HepG2 (cell line): ENCODE data around the gene CPPED1. TPM values are rescaled to one million over a fixed set of nuclear protein-coding genes. Genes with fewer than 3 reads are reported as not detected.

ENCODE experiments used
- BCL6 ChIP-seq: IDR thresholded peaks from 2 replicates; pipeline ENCODE4 v1.6.1; 2016; ENCODE audit warnings: missing genetic modification reagents, missing compliant biosample characterization
- FOXA3 ChIP-seq: IDR thresholded peaks from 2 replicates; pipeline ENCODE4 v1.6.1; 2016; ENCODE audit warnings: missing genetic modification reagents, missing compliant biosample characterization
- HNRNPLL ChIP-seq: fragments of 200-400 bp; formaldehyde crosslinking; IDR thresholded peaks from 2 replicates; pipeline ENCODE4 v1.6.1; 2017; ENCODE audit warnings: mild to moderate bottlenecking, low read depth, low read length; ENCODE audit not compliant: poor library complexity, severe bottlenecking
- KAT7 ChIP-seq: IDR thresholded peaks from 2 replicates; pipeline ENCODE4 v1.6.1; 2018; ENCODE audit warnings: borderline replicate concordance, missing compliant biosample characterization
- MTF1 ChIP-seq: sonication (generic); formaldehyde crosslinking; IDR thresholded peaks from 2 replicates; pipeline ENCODE4 v1.5.0; 2020; ENCODE audit warnings: missing genetic modification reagents
- PHF21A ChIP-seq: sonication (generic); formaldehyde crosslinking; IDR thresholded peaks from 2 replicates; pipeline ENCODE4 v1.5.0; 2020; ENCODE audit warnings: mild to moderate bottlenecking, missing genetic modification reagents
- XBP1 ChIP-seq: sonication (generic); formaldehyde crosslinking; IDR thresholded peaks from 2 replicates; pipeline ENCODE4 v1.5.0; 2020; ENCODE audit warnings: missing genetic modification reagents
- ZBTB21 ChIP-seq: sonication (generic); formaldehyde crosslinking; IDR thresholded peaks from 2 replicates; pipeline ENCODE4 v1.4.0; 2020; ENCODE audit warnings: missing genetic modification reagents
- ZIK1 ChIP-seq: sonication (generic); formaldehyde crosslinking; IDR thresholded peaks from 2 replicates; pipeline ENCODE4 v1.5.0; 2020; ENCODE audit warnings: mild to moderate bottlenecking, low read depth, missing genetic modification reagents, borderline replicate concordance
- ZMYM4 ChIP-seq: sonication (generic); formaldehyde crosslinking; IDR thresholded peaks from 2 replicates; pipeline ENCODE4 v1.8.1; 2023; ENCODE audit warnings: mild to moderate bottlenecking, missing genetic modification reagents
- polyA plus RNA-seq, 8 experiments: library from polyadenylated mRNA; depleted of rRNA in 3 of 8; stranded (reverse) in 7 of 8; unstranded in 1 of 8; fragments of >200 nt; fragmentation: Illumina TruSeq in 4 of 8; extraction: Trizol in 4 of 8; gene quantifications; 2 replicates each; pipeline versions ENCODE4 v1.2.1 to v1.2.3, GENCODE V29; 2011 to 2016; ENCODE audit warnings: low read depth in 4 of 8, missing spikeins in 1 of 8, mixed read lengths in 1 of 8; ENCODE audit not compliant: insufficient read depth in 1 of 8
- total RNA-seq, 5 experiments: library from RNA; depleted of rRNA; stranded (reverse); fragments of >200 nt; fragmentation: Illumina TruSeq; extraction: Trizol; gene quantifications; 2 replicates each; pipeline ENCODE4 v1.2.3, GENCODE V29; 2016; ENCODE audit warnings: low read depth in 1 of 5
- TF ChIP-seq, protein P1 (sequence below): sonication (generic); formaldehyde crosslinking; IDR thresholded peaks from 2 replicates; pipeline ENCODE4 v1.8.0; 2022; ENCODE audit warnings: mild to moderate bottlenecking, missing genetic modification reagents, moderate library complexity
- TF ChIP-seq, protein P2 (sequence below): sonication (generic); formaldehyde crosslinking; IDR thresholded peaks from 2 replicates; pipeline ENCODE4 v1.4.0; 2020; ENCODE audit warnings: low read depth, missing genetic modification reagents
- TF ChIP-seq, protein P3 (sequence below): IDR thresholded peaks from 2 replicates; pipeline ENCODE4 v1.6.1; 2016; ENCODE audit warnings: low read depth, control low read depth

CPPED1 gene
- total and polyA plus RNA-seq, 2 of the 13 experiments (the other 11 are each of a cell fraction or from before 2014, with no cell fraction given), result 66.6 to 71.3 TPM

DNA sequence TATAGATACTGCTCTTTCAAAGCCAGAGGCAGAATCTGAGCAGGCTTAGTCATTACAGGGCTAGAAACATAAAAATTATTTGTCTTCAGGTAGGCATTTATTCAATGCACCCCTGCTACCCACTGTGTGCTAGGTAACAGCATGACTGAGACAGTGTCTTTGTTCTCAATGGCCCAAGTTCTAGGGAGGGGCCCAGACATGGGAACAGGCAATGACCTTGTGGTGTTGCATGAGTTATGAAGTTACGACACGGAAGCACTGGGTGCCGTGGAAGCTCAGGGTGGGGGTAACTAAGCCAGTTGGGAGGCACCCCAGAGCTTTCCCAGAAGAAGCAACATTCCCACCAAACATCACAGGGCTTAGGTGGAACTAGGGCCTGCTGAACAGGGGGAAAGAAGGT, 87.0 kb downstream of the CPPED1 start (continued):
- TF ChIP-seq, protein P1, sequence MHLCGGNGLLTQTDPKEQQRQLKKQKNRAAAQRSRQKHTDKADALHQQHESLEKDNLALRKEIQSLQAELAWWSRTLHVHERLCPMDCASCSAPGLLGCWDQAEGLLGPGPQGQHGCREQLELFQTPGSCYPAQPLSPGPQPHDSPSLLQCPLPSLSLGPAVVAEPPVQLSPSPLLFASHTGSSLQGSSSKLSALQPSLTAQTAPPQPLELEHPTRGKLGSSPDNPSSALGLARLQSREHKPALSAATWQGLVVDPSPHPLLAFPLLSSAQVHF (CRISPR knock-in tag), result no peak
- 0 out of 2 replicates have a peak, but pooled peaks have one; percentile 29 for TF ChIP-seq ZBTB21 (CRISPR knock-in tag)
- no peak for TF ChIP-seq ZIK1 (CRISPR knock-in tag)
- no peak for TF ChIP-seq XBP1
- TF ChIP-seq, protein P2, sequence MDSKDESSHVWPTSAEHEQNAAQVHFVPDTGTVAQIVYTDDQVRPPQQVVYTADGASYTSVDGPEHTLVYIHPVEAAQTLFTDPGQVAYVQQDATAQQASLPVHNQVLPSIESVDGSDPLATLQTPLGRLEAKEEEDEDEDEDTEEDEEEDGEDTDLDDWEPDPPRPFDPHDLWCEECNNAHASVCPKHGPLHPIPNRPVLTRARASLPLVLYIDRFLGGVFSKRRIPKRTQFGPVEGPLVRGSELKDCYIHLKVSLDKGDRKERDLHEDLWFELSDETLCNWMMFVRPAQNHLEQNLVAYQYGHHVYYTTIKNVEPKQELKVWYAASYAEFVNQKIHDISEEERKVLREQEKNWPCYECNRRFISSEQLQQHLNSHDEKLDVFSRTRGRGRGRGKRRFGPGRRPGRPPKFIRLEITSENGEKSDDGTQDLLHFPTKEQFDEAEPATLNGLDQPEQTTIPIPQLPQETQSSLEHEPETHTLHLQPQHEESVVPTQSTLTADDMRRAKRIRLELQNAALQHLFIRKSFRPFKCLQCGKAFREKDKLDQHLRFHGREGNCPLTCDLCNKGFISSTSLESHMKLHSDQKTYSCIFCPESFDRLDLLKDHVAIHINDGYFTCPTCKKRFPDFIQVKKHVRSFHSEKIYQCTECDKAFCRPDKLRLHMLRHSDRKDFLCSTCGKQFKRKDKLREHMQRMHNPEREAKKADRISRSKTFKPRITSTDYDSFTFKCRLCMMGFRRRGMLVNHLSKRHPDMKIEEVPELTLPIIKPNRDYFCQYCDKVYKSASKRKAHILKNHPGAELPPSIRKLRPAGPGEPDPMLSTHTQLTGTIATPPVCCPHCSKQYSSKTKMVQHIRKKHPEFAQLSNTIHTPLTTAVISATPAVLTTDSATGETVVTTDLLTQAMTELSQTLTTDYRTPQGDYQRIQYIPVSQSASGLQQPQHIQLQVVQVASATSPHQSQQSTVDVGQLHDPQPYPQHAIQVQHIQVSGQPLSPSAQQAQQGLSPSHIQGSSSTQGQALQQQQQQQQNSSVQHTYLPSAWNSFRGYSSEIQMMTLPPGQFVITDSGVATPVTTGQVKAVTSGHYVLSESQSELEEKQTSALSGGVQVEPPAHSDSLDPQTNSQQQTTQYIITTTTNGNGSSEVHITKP (CRISPR knock-in tag), result no peak
- 0 out of 2 replicates have a peak, but pooled peaks have one; percentile 35 for TF ChIP-seq BCL6 (CRISPR knock-in tag)
- TF ChIP-seq PHF21A (CRISPR knock-in tag), result no peak
- no peak for TF ChIP-seq KAT7 (CRISPR knock-in tag)
- TF ChIP-seq HNRNPLL, result no peak
- TF ChIP-seq FOXA3, result peak; percentile 53; the same call in 1 of the 2 replicates
- TF ChIP-seq ZMYM4 (CRISPR knock-in tag), result no peak
- TF ChIP-seq, protein P3, sequence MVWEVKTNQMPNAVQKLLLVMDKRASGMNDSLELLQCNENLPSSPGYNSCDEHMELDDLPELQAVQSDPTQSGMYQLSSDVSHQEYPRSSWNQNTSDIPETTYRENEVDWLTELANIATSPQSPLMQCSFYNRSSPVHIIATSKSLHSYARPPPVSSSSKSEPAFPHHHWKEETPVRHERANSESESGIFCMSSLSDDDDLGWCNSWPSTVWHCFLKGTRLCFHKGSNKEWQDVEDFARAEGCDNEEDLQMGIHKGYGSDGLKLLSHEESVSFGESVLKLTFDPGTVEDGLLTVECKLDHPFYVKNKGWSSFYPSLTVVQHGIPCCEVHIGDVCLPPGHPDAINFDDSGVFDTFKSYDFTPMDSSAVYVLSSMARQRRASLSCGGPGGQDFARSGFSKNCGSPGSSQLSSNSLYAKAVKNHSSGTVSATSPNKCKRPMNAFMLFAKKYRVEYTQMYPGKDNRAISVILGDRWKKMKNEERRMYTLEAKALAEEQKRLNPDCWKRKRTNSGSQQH (CRISPR knock-in tag), result no peak
- TF ChIP-seq MTF1 (CRISPR knock-in tag), result no peak
